Fibroblast of lung (primary cell): Measurements from ENCODE around the gene NDST1.

Source experiments
- CTCF ChIP-seq, 2 donors: IDR thresholded peaks in 1 of 2; conservative IDR thresholded peaks in 1 of 2; 1 replicate in 1 of 2; 2 replicates in 1 of 2; pipeline ENCODE4 v1.5.1; 2011 to 2012; ENCODE audit warnings: low read length in 2 of 2, control low read depth in 1 of 2, inconsistent platforms in 1 of 2, low read depth in 1 of 2, mild to moderate bottlenecking in 1 of 2
- EZH2 ChIP-seq: IDR thresholded peaks from 2 replicates; pipeline ENCODE4 v1.5.1; 2012; ENCODE audit warnings: low read length, control low read depth, mild to moderate bottlenecking; ENCODE audit errors: missing control alignments

- TF ChIP-seq CTCF (conservative IDR thresholded peaks at IDR 0.05 in 1 of 2, IDR thresholded peaks at IDR 0.05 in 1 of 2; ENCODE audit: low read depth in 1 of 2, low read length in 2 of 2) (no peak), EZH2 (no peak)
Observed at GRCh38 chr5:150534811-150535210, 26.9 kb downstream of the NDST1 start.
